Tibial artery (tissue), 4 donors: ENCODE data around the gene GRIN3B.

ENCODE experiments used
- DNase-seq, 2 donors: peaks; one replicate each; pipeline ENCODE4 v3.0.0-alpha.2; 2019
- H3K27ac ChIP-seq, 2 donors: fragments of 200-600 bp; sonication (generic) in 1 of 2; 1 replicate in 1 of 2; 2 replicates in 1 of 2; pipeline ENCODE4 v1.5.1; 2018 to 2019; ENCODE audit warnings: mild to moderate bottlenecking in 1 of 2
- H3K27me3 ChIP-seq, 2 donors: fragments of 200-600 bp; sonication (generic) in 1 of 2; one replicate each; pipeline versions ENCODE4 v1.5.1 to v1.6.0; 2016 to 2019
- H3K36me3 ChIP-seq, 3 donors: fragments of 200-600 bp; sonication (generic) in 2 of 3; one replicate each; pipeline ENCODE4 v1.5.1; 2016 to 2019; ENCODE audit warnings: mild to moderate bottlenecking in 2 of 3
- H3K4me1 ChIP-seq, 4 donors: fragments of 200-600 bp; sonication (generic) in 2 of 4; 1 replicate in 3 of 4; 2 replicates in 1 of 4; pipeline ENCODE4 v1.5.1; 2016 to 2019
- H3K4me3 ChIP-seq, 2 donors: fragments of 200-600 bp; sonication (generic) in 1 of 2; 1 replicate in 1 of 2; 2 replicates in 1 of 2; pipeline ENCODE4 v1.5.1; 2018 to 2019; ENCODE audit warnings: mild to moderate bottlenecking in 2 of 2
- H3K9me3 ChIP-seq, 3 donors: fragments of 200-600 bp; sonication (generic) in 1 of 3; one replicate each; pipeline ENCODE4 v1.5.1; 2016 to 2019
- CTCF ChIP-seq, 2 experiments: fragments of 200-600 bp in 1 of 2; fragments of 450-650 bp in 1 of 2; IDR thresholded peaks; one replicate each; pipeline ENCODE4 v1.5.1; 2017 to 2019; ENCODE audit warnings: antibody characterized with exemption in 2 of 2, mild to moderate bottlenecking in 1 of 2, moderate library complexity in 1 of 2
- intact Hi-C: fragments of 100-400 bp; cut with DNase I; formaldehyde crosslinking; loops from one replicate; pipeline ENCODE4 v1.15.0; 2023; ENCODE audit warnings: low total_unique reads

GRIN3B gene

GRCh38 chr19:960020-960419 lies 40.2 kb upstream of the GRIN3B start:
- Histone ChIP-seq H3K4me3 (no peak overlapping the region), H3K36me3 (peaks cover 0 to 12% (median 9%) of the 10 kb centered on the region in 3 donors), H3K4me1 (no peaks in the 10 kb centered on the region), H3K27me3 (peaks cover 0 to 17% of the 10 kb centered on the region in 2 donors), H3K27ac (no peak overlapping the region), H3K9me3 (no peaks in the 10 kb centered on the region)
- DNase-seq = no peak
- no peak for TF ChIP-seq CTCF (IDR thresholded peaks at IDR 0.05)
- intact Hi-C loops = no loop called here

GRCh38 chr19:960601-960938 lies 39.6 kb upstream of the GRIN3B start:
- H3K27me3 ChIP-seq = peaks cover 0 to 12% of the 10 kb centered on the region in 2 donors
- H3K9me3 ChIP-seq = no peaks in the 10 kb centered on the region
- no peak overlapping the region for H3K27ac ChIP-seq
- intact Hi-C loops = no loop called here
- H3K4me1 ChIP-seq = no peaks in the 10 kb centered on the region
- H3K4me3 ChIP-seq = no peak overlapping the region
- DNase-seq = no peak
- no peak for TF ChIP-seq CTCF (IDR thresholded peaks at IDR 0.05)
- H3K36me3 ChIP-seq = peaks cover 0 to 17% (median 11%) of the 10 kb centered on the region in 3 donors

- no peak for DNase-seq
These were observed 38.2 kb upstream of the GRIN3B start for GRCh38 chr19:961866-962620.

GRCh38 chr19:962683-963400 lies 37.4 kb upstream of the GRIN3B start:
- peaks cover 0 to 3% of the 10 kb centered on the region in 2 donors for H3K27me3 ChIP-seq
- H3K27ac ChIP-seq = no peak overlapping the region
- H3K4me1 ChIP-seq = no peaks in the 10 kb centered on the region
- no peaks in the 10 kb centered on the region for H3K9me3 ChIP-seq
- TF ChIP-seq CTCF (IDR thresholded peaks at IDR 0.05) = no peak
- peaks cover 0 to 33% (median 25%) of the 10 kb centered on the region in 3 donors for H3K36me3 ChIP-seq
- H3K4me3 ChIP-seq = no peak overlapping the region
- no peak for DNase-seq
- intact Hi-C loops = no loop called here

More at GRCh38 chr19:961866-962620, 38.2 kb upstream of the GRIN3B start:
- Histone ChIP-seq H3K4me1 (no peaks in the 10 kb centered on the region), H3K9me3 (no peaks in the 10 kb centered on the region), H3K4me3 (no peak overlapping the region), H3K27me3 (peaks cover 0 to 3% of the 10 kb centered on the region in 2 donors), H3K36me3 (peaks cover 0 to 28% (median 18%) of the 10 kb centered on the region in 3 donors), H3K27ac (no peak overlapping the region)
- no peak for TF ChIP-seq CTCF (IDR thresholded peaks at IDR 0.05)
- intact Hi-C loops = no loop called here

- Histone ChIP-seq H3K27ac (no peak overlapping the region), H3K4me3 (no peak overlapping the region), H3K4me1 (no peaks in the 10 kb centered on the region), H3K36me3 (peaks cover 0 to 37% (median 29%) of the 10 kb centered on the region in 3 donors), H3K9me3 (no peaks in the 10 kb centered on the region), H3K27me3 (peaks cover 0 to 3% of the 10 kb centered on the region in 2 donors)
- DNase-seq = no peak
- intact Hi-C loops = no loop called here
- TF ChIP-seq CTCF (IDR thresholded peaks at IDR 0.05) = no peak
These were observed 36.7 kb upstream of the GRIN3B start for GRCh38 chr19:963486-963951.
